ENCODE results near the gene IL19.

DNA sequence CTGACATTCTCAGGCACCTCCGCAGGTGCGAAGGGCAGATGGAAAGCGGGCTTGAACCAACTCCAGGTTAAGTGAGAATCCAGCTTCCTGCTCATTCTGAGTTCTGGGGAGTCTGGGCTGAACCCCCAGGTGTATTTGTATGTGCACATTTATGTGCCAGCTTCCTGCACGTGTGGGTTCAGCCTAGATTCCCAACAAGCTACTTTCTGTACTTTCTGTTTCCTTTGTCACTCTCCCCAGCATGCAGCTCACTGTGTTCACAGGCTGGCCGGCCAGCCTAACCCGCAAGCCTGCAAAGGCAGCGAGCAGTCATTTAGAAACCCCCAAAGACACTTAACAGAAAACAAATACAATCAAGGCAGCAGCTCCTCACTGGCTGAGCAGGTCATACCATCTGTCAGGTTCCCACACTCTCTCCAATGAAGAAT, 1.3 kb upstream of the IL19 start:
- no peak for TF ChIP-seq POLR2A (IDR thresholded peaks at IDR 0.05)
- TF ChIP-seq, protein P1, sequence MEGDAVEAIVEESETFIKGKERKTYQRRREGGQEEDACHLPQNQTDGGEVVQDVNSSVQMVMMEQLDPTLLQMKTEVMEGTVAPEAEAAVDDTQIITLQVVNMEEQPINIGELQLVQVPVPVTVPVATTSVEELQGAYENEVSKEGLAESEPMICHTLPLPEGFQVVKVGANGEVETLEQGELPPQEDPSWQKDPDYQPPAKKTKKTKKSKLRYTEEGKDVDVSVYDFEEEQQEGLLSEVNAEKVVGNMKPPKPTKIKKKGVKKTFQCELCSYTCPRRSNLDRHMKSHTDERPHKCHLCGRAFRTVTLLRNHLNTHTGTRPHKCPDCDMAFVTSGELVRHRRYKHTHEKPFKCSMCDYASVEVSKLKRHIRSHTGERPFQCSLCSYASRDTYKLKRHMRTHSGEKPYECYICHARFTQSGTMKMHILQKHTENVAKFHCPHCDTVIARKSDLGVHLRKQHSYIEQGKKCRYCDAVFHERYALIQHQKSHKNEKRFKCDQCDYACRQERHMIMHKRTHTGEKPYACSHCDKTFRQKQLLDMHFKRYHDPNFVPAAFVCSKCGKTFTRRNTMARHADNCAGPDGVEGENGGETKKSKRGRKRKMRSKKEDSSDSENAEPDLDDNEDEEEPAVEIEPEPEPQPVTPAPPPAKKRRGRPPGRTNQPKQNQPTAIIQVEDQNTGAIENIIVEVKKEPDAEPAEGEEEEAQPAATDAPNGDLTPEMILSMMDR (IDR thresholded peaks at IDR 0.05): no peak
